Measurements from ENCODE around the gene GPR37L1.
"Not testable (repeated sequence)": the region's sequence is repeated elsewhere in the genome, so short reads cannot be mapped to it uniquely, and the experiment has no call there.

The GPR37L1 gene

DNA sequence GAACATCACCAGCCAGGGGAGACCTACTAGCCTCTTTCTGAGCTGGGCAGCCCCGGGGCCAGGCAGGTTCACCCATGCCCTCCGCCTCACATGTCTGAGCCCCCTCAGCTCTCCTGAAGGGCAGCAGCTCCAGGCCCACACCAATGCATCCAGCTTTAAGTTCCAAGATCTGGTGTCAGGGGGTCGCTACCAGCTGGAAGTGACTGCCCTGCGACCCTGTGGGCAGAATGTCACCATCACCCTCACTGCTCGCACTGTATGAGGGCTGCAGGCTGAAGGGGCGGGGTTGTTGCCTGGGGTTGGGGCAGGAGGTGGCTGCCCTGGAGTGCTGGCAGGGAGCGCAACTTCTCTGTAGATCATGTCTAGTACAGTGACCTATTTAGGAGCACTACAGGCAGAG lies 46.1 kb downstream of the GPR37L1 start:
- DNase-seq (ENCODE audit: low spot score), result no peak

DNA sequence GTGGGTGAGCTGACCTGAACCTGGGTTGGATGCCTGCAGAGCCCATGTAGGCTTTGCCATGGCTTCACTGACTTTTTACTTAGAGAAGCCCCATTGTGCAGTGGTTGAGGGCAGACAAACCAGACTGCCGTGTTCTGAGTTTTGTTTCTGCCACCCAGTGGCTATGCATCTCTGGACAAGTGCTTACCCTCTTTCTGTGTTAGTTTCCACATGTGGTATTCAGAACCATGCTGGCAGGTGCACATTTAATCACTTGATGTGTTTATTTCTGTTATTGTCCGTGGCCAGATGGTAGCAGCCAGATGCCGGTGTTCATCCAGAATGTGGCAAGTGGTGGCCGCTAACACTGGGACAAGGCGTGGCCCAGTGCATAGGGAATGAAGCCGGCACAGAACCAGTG lies 48.0 kb downstream of the GPR37L1 start:
- DNase-seq (ENCODE audit: low spot score), result no peak

DNA sequence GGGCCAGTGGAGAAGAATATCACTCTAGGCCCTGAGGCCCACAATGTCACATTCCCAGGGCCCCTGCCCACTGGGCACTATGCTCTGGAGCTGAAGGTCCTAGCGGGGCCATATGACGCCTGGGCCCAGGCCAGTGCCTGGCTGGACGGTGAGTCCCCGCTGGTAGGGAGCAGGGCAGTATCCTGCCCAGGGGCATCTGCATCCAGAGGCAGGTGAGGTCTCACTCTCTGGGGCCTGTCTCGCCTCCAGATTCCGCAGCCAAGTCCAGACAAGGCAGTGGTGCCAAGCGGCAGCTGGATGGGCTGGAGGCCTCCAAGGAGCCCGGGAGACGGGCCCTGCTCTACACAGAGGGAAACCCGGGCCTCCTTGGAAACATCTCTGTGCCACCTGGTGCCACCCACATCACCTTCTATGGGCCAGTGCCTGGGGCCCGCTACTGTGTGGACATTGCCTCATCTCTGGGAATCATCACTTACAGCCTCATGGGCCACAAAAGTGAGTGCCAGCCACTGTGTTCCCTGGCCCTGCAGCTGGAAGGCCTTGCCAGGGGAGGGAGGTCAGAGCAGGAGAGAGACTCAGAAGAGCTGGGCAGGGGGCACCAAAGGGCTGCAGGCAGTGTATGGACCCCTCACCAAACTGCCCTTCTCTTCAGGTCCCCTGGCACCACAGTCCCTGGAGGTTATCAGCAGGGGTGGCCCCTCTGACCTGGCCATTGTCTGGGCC lies 48.7 kb downstream of the GPR37L1 start:
- no peak for DNase-seq (ENCODE audit: low spot score)

DNA sequence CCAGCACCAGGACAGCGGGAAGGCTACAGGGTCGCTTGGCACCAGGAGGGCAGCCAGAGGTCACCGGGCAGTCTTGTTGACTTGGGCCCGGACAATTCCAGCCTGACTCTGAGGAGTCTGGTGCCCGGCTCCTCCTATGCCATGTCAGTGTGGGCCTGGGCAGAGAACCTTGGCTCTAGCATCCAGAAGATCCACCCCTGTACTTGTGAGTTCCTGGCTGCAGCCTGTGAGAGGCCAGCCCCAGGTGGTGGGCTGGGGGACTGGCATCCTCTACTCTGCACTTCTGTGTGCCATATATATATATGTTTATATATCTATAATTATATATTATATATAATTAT lies 49.3 kb downstream of the GPR37L1 start:
- no peak for DNase-seq (ENCODE audit: low spot score)

DNA sequence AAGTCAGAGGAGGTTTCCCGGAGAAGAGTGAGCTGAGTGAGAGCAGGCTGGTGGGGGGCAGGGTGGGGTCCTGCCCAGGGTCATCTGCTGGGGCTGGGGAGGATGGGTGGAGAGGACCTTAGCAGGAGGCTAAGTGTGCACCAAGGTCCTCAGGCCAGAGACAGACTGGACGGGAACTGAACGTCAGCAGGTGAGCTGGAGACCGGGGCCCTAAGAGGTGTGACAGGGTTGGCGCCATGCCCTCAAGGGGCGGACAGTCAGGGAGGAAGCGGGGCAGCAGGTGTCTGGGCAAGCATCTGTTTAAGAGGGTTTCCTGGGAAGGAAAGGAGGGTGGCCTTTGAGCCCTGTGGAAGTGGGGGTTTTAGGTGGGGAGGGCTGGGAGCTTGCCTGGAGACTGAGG lies 51.3 kb downstream of the GPR37L1 start:
- no peak for DNase-seq (ENCODE audit: low spot score)

DNA sequence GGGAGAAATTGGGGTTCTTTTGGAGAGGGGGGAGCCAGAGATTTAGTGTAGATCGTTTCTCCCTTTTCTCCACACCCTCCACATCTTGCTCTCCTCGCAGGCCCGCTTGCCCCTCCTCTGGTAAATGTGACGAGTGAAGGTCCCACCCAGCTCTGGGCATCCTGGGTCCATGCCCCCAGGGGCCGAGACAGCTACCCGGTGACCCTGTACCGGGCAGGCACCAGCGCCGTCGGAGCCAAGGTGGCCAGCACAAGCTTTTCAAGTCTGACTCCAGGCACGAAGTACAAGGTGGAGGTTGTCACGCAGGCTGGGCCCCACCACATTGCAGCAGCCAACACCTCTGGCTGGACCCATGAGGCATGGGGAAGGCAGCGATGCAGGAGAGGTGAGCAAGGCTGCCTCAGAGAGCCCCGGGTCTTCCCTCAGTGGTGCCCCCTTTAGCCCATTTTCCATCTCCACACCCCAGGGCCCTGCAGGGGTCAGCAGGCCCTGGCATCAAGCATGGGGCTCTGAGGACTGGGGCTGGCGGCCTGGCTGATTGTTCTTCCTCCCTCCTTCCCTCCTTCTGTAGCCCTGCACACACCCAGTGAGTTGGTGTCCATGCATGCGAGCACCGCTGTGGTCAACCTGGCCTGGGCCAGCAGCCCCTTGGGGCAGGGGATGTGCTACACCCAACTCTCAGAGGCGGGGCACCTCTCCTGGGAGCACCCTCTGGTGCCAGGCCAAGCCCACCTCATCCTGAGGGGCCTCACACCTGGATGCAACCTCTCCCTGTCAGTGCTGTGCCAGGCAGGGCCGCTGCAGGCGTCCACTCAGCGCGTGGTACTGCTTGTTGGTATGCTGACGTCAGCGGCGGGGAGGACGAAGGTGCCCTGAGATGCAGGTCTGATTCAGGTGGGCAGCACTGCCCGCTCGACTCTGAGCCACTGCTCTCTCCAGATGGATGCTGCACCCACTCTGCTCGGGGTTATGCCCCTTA lies 54.5 kb downstream of the GPR37L1 start:
- DNase-seq (ENCODE audit: low spot score), result no peak

DNA sequence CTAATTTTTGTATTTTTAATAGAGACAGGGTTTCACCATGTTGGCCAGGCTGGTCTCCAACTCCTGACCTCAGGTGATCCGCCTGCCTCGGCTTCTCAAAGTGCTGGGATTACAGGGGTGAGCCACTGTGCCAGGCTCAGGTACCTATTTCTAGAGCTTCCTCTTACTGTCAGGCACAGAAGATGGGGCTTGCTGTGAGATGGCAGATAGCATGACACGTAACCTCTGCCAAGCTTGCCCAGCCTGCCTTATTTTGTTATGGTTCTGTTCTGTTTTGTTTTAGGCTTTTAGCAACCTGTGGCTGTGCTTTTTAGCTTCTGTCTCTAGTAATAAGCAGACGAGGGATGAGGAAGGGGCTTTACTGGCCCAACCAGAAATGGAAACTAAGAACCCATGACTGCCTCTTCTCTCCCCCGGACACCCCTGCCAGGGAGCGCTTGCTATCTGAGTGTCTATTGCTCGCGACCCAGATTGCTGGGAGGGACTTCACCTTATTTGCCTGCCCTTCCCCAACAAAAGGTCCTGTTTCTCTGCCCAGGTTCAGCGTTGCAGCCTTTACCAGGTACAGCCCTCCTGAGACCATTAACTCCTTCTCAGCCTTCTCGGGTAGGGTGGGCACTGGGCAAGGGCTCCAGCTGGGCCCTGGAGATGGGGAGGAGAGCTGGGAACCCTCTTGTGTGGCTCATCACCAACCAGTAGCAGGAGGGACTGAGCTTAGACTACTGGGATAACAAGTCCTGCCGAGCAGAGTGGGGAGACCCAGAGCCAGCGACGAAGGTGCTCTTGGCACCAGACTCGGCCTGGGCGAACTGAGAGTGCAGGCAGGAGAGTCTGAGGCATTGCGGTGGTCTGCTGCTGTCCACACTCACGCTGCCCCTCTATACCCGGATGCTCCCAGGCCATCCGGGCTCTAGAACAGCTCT lies 57.4 kb downstream of the GPR37L1 start:
- DNase-seq (ENCODE audit: low spot score), result no peak

DNA sequence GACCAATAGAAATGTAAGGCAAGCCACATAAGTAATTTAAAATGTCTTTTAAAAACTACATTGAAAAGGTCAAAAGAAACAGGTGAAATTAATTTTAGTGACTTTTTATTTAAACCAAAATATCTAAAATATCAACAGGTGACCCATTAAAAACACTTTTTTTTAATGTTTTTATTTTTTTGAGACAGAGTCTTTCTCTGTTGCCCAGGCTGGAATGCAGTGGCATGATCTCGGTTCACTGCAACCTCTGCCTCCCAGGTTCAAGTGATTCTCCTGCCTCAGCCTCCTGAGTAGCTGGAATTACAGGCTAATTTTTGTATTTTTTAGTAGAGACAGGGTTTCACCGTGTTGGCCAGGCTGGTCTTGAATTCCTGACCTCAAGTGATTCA lies 58.0 kb downstream of the GPR37L1 start:
- DNase-seq (ENCODE audit: low spot score), result not testable (repeated sequence)

DNA sequence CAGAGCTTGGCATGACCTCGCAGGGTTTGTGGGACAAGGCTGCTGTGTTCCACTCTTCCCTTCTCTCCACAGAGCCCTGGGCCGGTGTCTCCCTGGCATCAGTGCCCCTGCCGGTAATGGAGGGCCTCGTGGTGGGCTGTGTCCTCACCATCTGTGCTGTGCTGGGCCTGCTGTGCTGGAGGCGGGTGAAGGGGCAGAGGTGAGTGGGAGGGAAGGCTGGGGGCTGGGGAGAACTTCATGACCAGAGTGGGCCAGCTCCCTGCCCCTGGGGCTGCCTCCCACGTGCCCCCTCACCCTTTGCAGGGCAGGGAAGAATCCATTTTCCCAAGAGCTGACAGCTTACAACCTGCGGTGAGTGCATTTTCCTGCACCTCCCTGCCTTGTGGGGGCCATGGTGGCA lies 58.9 kb downstream of the GPR37L1 start:
- DNase-seq (ENCODE audit: low spot score), result no peak

DNA sequence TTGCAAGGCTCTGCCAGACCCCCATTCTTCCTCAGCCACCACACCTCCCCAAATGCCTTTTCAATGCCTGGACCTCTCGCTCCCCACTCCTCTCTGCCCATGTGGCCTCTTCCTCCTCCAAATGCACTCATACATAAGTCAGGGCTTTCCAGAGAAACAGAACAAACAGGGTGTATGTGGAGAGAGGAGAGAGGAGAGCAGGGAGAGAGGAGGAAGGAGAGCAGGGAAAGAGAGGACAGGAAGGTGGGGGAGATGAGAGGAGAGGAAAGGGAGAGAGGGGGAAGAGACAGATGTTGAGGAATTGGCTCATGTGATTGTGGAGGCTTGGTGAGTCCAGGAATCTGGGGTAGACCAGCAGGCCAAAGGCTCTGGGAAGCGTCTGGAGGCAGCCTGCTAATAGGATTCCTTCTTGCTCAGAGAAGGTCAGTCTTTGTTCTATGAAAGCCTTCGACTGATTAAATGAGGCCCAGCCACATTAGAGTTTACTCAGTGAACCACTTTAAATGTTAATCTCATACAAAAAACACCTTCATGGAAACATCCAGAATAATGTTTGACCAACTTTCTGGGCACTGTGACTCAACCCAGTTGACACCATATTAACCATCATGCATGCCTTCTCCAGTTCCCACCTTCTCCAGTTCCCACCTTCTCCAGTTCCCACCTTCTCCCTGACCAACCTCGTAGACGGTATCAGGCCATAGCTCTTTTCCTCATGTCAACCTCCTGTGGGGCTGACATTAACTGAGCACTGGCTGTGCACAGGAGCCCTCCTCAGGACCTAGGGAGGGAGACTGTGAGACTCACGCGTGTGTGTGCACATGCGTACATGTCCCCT lies 59.5 kb downstream of the GPR37L1 start:
- DNase-seq (ENCODE audit: low spot score), result no peak

All from AG20443 (cell line).